Thyroid gland (tissue), 4 donors: Measurements from ENCODE around the gene ULK4. TPM values are rescaled to one million over a fixed set of nuclear protein-coding genes. Genes with fewer than 3 reads are reported as not detected.

Experiments used
- DNase-seq, 2 donors: peaks; one replicate each; pipeline ENCODE4 v3.0.0-alpha.2; 2019
- H3K27ac ChIP-seq, 3 donors: fragments of 200-600 bp; sonication (generic); 1 replicate in 2 of 3; 2 replicates in 1 of 3; pipeline ENCODE4 v1.5.1; 2016 to 2019; ENCODE audit warnings: mild to moderate bottlenecking in 1 of 3, moderate library complexity in 1 of 3
- H3K27me3 ChIP-seq: fragments of 200-600 bp; sonication (generic); one replicate; pipeline ENCODE4 v1.5.1; 2019
- H3K36me3 ChIP-seq, 2 donors: fragments of 200-600 bp; sonication (generic); one replicate each; pipeline ENCODE4 v1.5.1; 2016 to 2019
- H3K4me1 ChIP-seq, 2 donors: fragments of 200-600 bp; sonication (generic); one replicate each; pipeline ENCODE4 v1.5.1; 2017 to 2019
- H3K4me3 ChIP-seq, 3 donors: fragments of 200-600 bp; sonication (generic); replicated peaks in 1 of 3; 1 replicate in 2 of 3; 2 replicates in 1 of 3; pipeline ENCODE4 v1.5.1; 2016; ENCODE audit warnings: mild to moderate bottlenecking in 1 of 3
- H3K9me3 ChIP-seq: fragments of 200-600 bp; sonication (generic); one replicate; pipeline ENCODE4 v1.5.1; 2017
- POLR2A ChIP-seq, 2 donors: fragments of 450-650 bp; IDR thresholded peaks; one replicate each; pipeline ENCODE4 v1.6.1; 2017; ENCODE audit warnings: antibody characterized with exemption in 2 of 2, mild to moderate bottlenecking in 2 of 2, moderate library complexity in 1 of 2
- WGBS, 2 donors: methylation state at CpG; one replicate each; pipeline ENCODE4 v1.1.5; 2017; 5-methylcytosine and 5-hydroxymethylcytosine counted together
- intact Hi-C: fragments of 100-400 bp; cut with DNase I; formaldehyde crosslinking; loops from one replicate; pipeline ENCODE4 v1.15.1; 2023
- total RNA-seq, 4 donors: library from RNA; depleted of rRNA; stranded (reverse); fragments of >200 nt; gene quantifications; one replicate each; pipeline ENCODE4 v1.2.3, GENCODE V29; 2016
- TF ChIP-seq, protein P1 (sequence below), 6 experiments: fragments of 200-600 bp in 3 of 6; fragments of 450-650 bp in 3 of 6; sonication (generic) in 3 of 6; IDR thresholded peaks; one replicate each; pipeline ENCODE4 v1.5.1; 2016 to 2019; ENCODE audit warnings: antibody characterized with exemption in 6 of 6, mild to moderate bottlenecking in 2 of 6, inconsistent platforms in 1 of 6, moderate library complexity in 1 of 6

ULK4 gene
- 10 to 100 TPM; 18.7 to 58.2 (median 43.3) TPM for total RNA-seq

DNA sequence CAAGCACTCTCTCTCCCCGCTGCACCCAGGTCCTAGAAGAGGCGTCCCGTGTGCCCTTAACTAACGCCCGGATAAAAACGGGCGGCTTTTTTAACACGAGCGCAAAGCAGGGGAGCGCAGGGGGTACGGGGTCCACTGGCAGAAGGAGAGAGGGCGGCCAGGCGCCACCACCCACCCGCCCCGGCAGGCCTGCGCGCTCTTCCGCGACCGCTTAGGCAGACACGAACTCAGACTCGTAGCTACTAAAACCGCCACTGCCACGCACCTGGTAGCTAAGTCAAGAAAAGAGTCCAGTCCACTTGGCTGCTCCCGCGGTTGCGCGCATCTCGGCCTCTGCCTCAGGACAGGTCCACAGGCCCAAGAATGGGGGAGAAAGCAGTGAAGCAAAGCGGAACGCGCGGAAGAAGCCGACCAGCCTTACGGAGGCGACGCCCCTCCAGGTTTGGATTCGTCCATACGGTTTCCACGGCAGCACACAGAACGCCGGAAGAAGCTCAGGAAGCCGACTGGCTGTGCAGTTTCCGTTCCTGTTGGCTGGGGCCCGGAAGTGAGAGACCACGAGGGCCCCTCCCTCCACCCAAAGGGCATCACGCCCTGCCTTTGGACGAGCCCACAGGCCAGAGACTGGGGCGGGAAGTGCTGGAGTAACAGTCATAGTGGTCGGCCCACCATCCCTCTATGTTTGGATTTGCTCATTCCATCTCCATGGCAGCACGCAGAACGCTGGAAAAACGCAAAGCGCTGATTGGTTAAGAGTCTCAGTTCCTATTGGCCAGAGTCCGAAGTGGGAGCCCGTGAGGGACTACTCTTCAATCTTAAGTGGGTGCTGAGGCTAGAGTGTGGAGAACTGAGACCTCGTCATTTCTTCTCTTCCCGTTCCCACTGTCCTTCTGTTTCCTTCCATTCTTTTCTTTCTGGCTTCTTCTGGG lies at the start of gene ULK4:
Gene ULK4 (minus strand): TSS at position 353 of the 929 bp plus-strand sequence. CDS start 7,344 bp downstream, outside the sequence.
- Histone ChIP-seq H3K4me1 (peaks cover 5 to 6% of the 10 kb centered on the region in 2 donors), H3K27me3 (no peaks in the 10 kb centered on the region), H3K9me3 (no peaks in the 10 kb centered on the region), H3K27ac (peak within 1 kb of the TSS; percentile 67 to 81 (median 79)), H3K36me3 (no peaks in the 10 kb centered on the region), H3K4me3 (peak within 1 kb of the TSS; percentile 56 to 87 (median 60))
- WGBS, 2 donors, result 1% methylated on average over 22 to 36 of the region's 58 CpGs
- intact Hi-C loops, result loop anchor here (5.0 to 10.0 kb wide), 3 partner anchors 53 to 623 kb away; partner anchors contain the start of gene SEC22C
- peak; percentile 98 for DNase-seq
- TF ChIP-seq, protein P1, sequence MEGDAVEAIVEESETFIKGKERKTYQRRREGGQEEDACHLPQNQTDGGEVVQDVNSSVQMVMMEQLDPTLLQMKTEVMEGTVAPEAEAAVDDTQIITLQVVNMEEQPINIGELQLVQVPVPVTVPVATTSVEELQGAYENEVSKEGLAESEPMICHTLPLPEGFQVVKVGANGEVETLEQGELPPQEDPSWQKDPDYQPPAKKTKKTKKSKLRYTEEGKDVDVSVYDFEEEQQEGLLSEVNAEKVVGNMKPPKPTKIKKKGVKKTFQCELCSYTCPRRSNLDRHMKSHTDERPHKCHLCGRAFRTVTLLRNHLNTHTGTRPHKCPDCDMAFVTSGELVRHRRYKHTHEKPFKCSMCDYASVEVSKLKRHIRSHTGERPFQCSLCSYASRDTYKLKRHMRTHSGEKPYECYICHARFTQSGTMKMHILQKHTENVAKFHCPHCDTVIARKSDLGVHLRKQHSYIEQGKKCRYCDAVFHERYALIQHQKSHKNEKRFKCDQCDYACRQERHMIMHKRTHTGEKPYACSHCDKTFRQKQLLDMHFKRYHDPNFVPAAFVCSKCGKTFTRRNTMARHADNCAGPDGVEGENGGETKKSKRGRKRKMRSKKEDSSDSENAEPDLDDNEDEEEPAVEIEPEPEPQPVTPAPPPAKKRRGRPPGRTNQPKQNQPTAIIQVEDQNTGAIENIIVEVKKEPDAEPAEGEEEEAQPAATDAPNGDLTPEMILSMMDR (IDR thresholded peaks at IDR 0.05), result no peak
- peak in 1 of 2 donors; percentile 75 for TF ChIP-seq POLR2A (IDR thresholded peaks at IDR 0.05)

DNA sequence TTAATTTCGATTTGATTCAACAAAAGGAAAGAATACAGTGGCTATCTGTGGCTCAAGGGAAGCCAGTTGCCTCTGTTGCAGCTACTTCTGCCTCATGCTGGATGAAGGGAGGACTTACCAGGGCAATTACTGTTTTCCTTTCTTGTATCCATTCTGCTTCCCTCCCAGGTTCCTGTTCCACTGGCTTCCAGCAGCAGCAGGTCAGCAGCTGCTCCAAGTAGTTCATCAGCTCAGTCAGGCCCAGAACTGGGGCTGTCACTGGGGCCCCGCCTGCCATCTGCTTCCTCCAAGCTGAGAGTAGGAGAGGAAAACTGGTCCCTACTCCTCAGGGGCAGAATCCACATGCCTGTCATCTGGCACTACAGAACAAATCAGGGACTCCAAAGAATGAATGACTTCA lies 48.6 kb upstream of the ULK4 start:
- no peak for DNase-seq
- H3K4me3 ChIP-seq, result no peak overlapping the region
- intact Hi-C loops, result loop anchor here (10.0 kb wide), 1 partner anchor 46 kb away; the partner anchor contains the start of gene ULK4
- no peaks in the 10 kb centered on the region for H3K36me3 ChIP-seq
- H3K27me3 ChIP-seq, result no peaks in the 10 kb centered on the region
- no peak for TF ChIP-seq POLR2A (IDR thresholded peaks at IDR 0.05)
- TF ChIP-seq, protein P1 (IDR thresholded peaks at IDR 0.05), result no peak
- no peak overlapping the region for H3K27ac ChIP-seq
- H3K9me3 ChIP-seq, result no peaks in the 10 kb centered on the region
- WGBS, 2 donors, result 72 to 74% methylated on average over 2 of the region's 2 CpGs
- H3K4me1 ChIP-seq, result peaks cover 7 to 8% of the 10 kb centered on the region in 2 donors

DNA sequence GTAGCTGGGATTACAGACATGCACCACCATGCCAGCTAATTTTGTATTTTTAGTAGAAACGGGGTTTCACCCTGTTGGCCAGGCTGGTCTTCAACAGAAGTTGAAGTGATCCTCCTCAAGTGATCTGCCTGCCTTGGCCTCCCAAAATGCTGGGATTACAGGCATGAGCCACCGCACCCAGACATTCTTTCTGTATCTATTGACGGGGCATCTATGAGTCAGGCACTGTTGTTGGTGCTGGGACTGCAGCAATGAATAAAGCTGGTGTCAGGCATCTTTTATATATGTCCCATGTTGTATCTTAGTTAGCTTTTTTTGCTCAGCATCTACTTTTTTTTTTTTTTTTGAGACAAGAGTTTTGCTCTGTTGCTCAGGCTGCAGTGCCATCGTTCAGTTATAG lies 47.6 kb upstream of the ULK4 start:
- H3K27ac ChIP-seq, result no peak overlapping the region
- TF ChIP-seq POLR2A (IDR thresholded peaks at IDR 0.05), result no peak
- TF ChIP-seq, protein P1 (IDR thresholded peaks at IDR 0.05), result no peak
- WGBS, 2 donors, result 84 to 86% methylated on average over 4 of the region's 4 CpGs
- DNase-seq, result no peak
- H3K9me3 ChIP-seq, result no peaks in the 10 kb centered on the region
- no peaks in the 10 kb centered on the region for H3K36me3 ChIP-seq
- H3K4me3 ChIP-seq, result no peak overlapping the region
- no peaks in the 10 kb centered on the region for H3K27me3 ChIP-seq
- H3K4me1 ChIP-seq, result no peaks in the 10 kb centered on the region
- intact Hi-C loops, result no loop called here

DNA sequence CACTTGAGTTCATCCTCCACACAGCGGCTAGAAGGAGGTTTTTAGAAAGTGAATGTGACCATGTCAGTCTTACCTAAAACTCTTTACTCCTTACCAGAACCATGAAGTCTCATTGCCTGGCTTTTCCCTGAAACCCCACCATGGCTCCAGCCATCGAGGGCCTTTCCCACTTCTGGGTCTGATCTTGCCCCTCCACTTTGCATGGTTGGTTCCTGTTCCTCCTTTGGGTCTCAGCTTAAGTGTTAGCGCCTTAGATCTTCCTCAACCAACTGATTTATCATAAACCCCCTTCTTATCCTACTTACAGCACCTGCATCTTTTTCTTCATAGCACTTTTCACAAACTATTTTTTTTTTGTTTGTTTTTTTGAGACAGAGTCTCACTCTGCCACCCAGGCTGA lies 45.9 kb upstream of the ULK4 start:
- Histone ChIP-seq H3K27me3 (no peaks in the 10 kb centered on the region), H3K4me3 (no peak overlapping the region), H3K4me1 (no peaks in the 10 kb centered on the region), H3K9me3 (no peaks in the 10 kb centered on the region), H3K36me3 (no peaks in the 10 kb centered on the region), H3K27ac (no peak overlapping the region)
- DNase-seq, result no peak
- 91% methylated on average over 3 of the region's 3 CpGs for WGBS, 2 donors
- TF ChIP-seq, protein P1 (IDR thresholded peaks at IDR 0.05), result no peak
- TF ChIP-seq POLR2A (IDR thresholded peaks at IDR 0.05), result no peak
- intact Hi-C loops, result no loop called here

DNA sequence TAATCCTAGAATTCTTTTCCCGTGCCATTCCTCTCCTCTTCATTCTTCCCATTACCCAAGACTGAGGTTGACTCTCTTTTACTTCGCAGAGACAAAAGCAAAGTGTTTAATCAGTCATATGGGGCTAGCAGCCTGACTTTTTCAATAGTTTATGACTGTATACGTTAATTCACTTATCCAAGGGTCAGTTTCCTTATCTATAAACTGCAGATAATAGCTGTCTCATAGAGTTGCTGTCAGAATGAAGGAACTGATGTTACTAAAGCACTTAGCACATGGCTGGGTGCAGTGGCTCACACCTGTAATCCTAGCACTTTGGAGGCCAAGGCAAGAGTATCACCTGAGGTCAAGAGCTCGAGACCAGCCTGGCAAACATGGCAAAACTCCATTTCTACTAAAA lies 43.5 kb upstream of the ULK4 start:
- DNase-seq, result no peak
- no peaks in the 10 kb centered on the region for H3K4me1 ChIP-seq
- H3K27ac ChIP-seq, result no peak overlapping the region
- intact Hi-C loops, result no loop called here
- H3K9me3 ChIP-seq, result no peaks in the 10 kb centered on the region
- no peaks in the 10 kb centered on the region for H3K36me3 ChIP-seq
- TF ChIP-seq POLR2A (IDR thresholded peaks at IDR 0.05), result no peak
- TF ChIP-seq, protein P1 (IDR thresholded peaks at IDR 0.05), result no peak
- 85 to 92% methylated on average over 4 of the region's 4 CpGs for WGBS, 2 donors
- no peak overlapping the region for H3K4me3 ChIP-seq
- H3K27me3 ChIP-seq, result no peaks in the 10 kb centered on the region
